ENCODE data around the gene SHB.
"Not testable (repeated sequence)": the region's sequence is repeated elsewhere in the genome, so short reads cannot be mapped to it uniquely, and the experiment has no call there.

DNA sequence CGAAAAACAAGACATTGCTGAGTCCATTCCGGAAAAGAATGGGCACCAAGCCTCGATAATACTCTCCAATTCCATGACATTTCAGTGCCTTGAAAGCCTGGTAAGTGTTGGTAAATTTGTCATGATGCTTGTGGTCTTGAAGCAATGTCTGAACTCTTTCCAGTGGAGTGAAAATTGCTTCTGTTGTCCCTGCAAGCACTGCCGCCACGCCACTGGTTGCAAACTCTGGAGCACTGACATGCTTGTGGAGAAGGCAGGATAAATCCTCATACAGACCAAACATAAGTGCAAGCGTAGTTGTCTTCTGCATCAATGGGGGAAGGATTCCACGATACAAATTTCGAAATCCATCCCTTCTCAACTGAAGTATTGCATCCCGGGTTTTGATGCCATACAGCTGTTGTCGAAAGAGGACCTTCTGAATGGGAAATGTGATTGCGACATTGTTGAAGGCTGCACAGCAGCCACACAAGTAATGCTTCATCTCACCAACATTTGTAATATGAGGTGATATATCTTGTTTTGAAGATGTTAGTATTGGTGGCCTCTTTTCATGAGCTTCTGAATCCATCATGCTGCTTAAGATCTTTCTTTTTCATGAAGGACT lies 180.9 kb downstream of the SHB start:
- TF ChIP-seq, protein P1, sequence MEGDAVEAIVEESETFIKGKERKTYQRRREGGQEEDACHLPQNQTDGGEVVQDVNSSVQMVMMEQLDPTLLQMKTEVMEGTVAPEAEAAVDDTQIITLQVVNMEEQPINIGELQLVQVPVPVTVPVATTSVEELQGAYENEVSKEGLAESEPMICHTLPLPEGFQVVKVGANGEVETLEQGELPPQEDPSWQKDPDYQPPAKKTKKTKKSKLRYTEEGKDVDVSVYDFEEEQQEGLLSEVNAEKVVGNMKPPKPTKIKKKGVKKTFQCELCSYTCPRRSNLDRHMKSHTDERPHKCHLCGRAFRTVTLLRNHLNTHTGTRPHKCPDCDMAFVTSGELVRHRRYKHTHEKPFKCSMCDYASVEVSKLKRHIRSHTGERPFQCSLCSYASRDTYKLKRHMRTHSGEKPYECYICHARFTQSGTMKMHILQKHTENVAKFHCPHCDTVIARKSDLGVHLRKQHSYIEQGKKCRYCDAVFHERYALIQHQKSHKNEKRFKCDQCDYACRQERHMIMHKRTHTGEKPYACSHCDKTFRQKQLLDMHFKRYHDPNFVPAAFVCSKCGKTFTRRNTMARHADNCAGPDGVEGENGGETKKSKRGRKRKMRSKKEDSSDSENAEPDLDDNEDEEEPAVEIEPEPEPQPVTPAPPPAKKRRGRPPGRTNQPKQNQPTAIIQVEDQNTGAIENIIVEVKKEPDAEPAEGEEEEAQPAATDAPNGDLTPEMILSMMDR (conservative IDR thresholded peaks at IDR 0.05 in 1 of 2, IDR thresholded peaks at IDR 0.05 in 1 of 2; ENCODE audit: low read depth in 1 of 2, low read length in 2 of 2) = not testable (repeated sequence)
- TF ChIP-seq EZH2 (IDR thresholded peaks at IDR 0.05; ENCODE audit: low read length, missing control alignments) = not testable (repeated sequence)
